ENCODE data around the gene VAV2.

DNA sequence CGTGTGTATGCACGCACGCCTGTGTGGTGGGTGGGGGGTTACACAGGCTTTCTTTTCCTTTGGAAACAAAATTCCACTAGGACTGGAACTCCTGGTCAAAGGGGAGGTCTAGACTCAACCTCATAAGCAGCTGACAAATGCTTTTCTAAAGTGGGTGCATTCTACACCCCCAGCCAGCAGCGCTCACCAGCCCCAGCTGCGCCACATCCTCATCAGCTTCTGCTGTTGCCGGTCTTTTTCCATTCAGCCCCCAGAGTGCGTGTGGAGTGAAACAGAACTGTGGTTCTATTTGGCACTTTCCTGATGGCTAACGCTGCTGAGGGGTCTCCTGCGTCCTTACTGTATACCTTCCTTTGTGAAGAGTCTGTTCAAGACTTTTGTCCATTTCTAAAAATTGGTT, 176.3 kb downstream of the VAV2 start:
- TF ChIP-seq, protein P1, sequence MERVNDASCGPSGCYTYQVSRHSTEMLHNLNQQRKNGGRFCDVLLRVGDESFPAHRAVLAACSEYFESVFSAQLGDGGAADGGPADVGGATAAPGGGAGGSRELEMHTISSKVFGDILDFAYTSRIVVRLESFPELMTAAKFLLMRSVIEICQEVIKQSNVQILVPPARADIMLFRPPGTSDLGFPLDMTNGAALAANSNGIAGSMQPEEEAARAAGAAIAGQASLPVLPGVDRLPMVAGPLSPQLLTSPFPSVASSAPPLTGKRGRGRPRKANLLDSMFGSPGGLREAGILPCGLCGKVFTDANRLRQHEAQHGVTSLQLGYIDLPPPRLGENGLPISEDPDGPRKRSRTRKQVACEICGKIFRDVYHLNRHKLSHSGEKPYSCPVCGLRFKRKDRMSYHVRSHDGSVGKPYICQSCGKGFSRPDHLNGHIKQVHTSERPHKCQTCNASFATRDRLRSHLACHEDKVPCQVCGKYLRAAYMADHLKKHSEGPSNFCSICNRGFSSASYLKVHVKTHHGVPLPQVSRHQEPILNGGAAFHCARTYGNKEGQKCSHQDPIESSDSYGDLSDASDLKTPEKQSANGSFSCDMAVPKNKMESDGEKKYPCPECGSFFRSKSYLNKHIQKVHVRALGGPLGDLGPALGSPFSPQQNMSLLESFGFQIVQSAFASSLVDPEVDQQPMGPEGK (CRISPR knock-in tag; IDR thresholded peaks at IDR 0.05; ENCODE audit: borderline replicate concordance), result no peak
- TF ChIP-seq ZNF565 (CRISPR knock-in tag; conservative IDR thresholded peaks at IDR 0.05; ENCODE audit: low read depth) (no peak), ZFP30 (CRISPR knock-in tag; IDR thresholded peaks at IDR 0.05) (no peak), ESRRG (CRISPR knock-in tag; IDR thresholded peaks at IDR 0.05) (no peak), RARB (CRISPR knock-in tag; IDR thresholded peaks at IDR 0.05) (no peak), PPARA (CRISPR knock-in tag; IDR thresholded peaks at IDR 0.05; ENCODE audit: borderline replicate concordance) (no peak), ZFP3 (CRISPR knock-in tag; IDR thresholded peaks at IDR 0.05) (no peak), CSDC2 (CRISPR knock-in tag; IDR thresholded peaks at IDR 0.05) (no peak)
- TF ChIP-seq, protein P2, sequence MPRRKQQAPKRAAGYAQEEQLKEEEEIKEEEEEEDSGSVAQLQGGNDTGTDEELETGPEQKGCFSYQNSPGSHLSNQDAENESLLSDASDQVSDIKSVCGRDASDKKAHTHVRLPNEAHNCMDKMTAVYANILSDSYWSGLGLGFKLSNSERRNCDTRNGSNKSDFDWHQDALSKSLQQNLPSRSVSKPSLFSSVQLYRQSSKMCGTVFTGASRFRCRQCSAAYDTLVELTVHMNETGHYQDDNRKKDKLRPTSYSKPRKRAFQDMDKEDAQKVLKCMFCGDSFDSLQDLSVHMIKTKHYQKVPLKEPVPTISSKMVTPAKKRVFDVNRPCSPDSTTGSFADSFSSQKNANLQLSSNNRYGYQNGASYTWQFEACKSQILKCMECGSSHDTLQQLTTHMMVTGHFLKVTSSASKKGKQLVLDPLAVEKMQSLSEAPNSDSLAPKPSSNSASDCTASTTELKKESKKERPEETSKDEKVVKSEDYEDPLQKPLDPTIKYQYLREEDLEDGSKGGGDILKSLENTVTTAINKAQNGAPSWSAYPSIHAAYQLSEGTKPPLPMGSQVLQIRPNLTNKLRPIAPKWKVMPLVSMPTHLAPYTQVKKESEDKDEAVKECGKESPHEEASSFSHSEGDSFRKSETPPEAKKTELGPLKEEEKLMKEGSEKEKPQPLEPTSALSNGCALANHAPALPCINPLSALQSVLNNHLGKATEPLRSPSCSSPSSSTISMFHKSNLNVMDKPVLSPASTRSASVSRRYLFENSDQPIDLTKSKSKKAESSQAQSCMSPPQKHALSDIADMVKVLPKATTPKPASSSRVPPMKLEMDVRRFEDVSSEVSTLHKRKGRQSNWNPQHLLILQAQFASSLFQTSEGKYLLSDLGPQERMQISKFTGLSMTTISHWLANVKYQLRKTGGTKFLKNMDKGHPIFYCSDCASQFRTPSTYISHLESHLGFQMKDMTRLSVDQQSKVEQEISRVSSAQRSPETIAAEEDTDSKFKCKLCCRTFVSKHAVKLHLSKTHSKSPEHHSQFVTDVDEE (CRISPR knock-in tag; IDR thresholded peaks at IDR 0.05), result no peak
- TF ChIP-seq, protein P3, sequence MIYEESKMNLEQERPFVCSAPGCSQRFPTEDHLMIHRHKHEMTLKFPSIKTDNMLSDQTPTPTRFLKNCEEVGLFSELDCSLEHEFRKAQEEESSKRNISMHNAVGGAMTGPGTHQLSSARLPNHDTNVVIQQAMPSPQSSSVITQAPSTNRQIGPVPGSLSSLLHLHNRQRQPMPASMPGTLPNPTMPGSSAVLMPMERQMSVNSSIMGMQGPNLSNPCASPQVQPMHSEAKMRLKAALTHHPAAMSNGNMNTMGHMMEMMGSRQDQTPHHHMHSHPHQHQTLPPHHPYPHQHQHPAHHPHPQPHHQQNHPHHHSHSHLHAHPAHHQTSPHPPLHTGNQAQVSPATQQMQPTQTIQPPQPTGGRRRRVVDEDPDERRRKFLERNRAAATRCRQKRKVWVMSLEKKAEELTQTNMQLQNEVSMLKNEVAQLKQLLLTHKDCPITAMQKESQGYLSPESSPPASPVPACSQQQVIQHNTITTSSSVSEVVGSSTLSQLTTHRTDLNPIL (CRISPR knock-in tag; IDR thresholded peaks at IDR 0.05; ENCODE audit: low read depth), result no peak
